ENCODE measurements around the gene DNAJC8. TPM values are rescaled to one million over a fixed set of nuclear protein-coding genes. Genes with fewer than 3 reads are reported as not detected.

The DNAJC8 gene
- total RNA-seq, 1 donor from 2014 or later: 120 TPM

DNA sequence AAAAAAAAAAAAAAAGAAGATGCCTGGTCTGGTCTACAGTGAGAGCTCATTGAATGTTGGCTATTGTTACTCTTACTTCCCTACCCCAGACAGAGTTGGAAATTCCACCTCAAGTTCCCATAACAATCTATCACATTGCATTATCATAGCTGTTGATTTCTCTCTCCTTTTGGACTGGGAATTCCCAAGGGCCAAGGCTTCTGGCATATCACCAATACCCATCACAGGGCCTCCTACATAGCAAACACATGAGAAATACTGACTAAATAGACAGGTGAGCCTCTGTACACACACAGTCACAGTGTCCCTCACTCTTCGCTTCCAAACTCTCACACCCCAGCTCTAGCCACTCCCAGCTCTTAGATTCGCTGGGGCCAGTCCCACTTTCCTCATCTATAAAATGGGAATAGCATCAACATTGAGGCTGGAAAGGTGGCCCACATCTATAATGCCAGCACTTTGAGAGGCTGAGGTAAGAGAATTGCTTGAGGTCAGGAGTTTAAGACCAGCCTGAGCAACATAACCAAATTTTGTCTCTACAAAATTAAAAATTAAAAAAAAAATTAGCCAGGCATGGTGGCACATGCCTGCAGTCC, 62.7 kb downstream of the DNAJC8 start:
- TF ChIP-seq CTCF (conservative IDR thresholded peaks at IDR 0.05; ENCODE audit: low read depth, low read length): no peak
- DNase-seq (ENCODE audit: low read depth): no peak
- no peak overlapping the region for H3K4me3 ChIP-seq (ENCODE audit: low read depth, low read length)

- H3K4me3 ChIP-seq (ENCODE audit: low read depth, low read length): no peak overlapping the region
- no peak for TF ChIP-seq CTCF (conservative IDR thresholded peaks at IDR 0.05; ENCODE audit: low read depth, low read length)
- no peak for DNase-seq (ENCODE audit: low read depth)
Measured at GRCh38 chr1:28163496-28164161, 69.2 kb downstream of the DNAJC8 start.

DNA sequence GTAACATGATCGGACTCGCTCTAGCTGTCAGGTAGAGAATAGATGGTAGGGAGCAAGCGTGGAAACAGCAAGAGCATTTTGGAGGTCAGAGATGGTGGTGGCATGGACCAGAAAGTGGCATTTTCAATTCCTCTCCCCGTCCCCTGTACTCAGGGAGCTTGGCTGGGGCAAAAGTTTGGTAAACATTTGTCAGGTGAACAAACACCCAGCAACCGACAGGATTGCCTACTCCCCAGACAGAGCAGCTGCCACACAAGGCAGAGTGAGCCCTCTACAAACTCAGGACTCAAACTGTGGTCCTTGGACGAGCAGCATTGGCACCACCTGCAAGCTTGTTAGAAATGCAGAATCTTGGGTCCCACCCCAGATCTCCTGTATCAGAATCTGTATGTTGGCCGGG, 70.7 kb downstream of the DNAJC8 start:
- no peak for TF ChIP-seq CTCF (conservative IDR thresholded peaks at IDR 0.05; ENCODE audit: low read depth, low read length)
- no peak for DNase-seq (ENCODE audit: low read depth)
- no peak overlapping the region for H3K4me3 ChIP-seq (ENCODE audit: low read depth, low read length)

DNA sequence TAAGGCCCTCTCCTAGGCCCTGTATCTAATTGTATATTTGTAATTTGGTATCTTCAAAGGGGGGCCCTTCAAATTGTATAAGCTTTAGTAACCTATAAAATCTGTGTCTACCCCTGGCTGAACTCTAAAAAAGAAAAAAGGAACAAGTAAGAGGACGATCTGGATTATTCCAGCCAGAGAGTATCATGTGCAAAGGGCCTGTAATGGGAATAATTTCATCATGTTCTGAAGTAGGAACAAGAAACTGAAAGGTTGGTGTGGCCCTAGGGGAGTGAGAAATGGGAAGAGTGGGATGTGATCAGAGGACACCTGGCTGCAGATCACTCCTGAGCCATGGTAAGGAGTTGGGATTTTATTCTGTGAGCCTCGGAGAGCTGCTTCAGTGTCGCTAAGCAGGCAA, 71.1 kb downstream of the DNAJC8 start:
- TF ChIP-seq CTCF (conservative IDR thresholded peaks at IDR 0.05; ENCODE audit: low read depth, low read length): no peak
- H3K4me3 ChIP-seq (ENCODE audit: low read depth, low read length): no peak overlapping the region
- no peak for DNase-seq (ENCODE audit: low read depth)

DNA sequence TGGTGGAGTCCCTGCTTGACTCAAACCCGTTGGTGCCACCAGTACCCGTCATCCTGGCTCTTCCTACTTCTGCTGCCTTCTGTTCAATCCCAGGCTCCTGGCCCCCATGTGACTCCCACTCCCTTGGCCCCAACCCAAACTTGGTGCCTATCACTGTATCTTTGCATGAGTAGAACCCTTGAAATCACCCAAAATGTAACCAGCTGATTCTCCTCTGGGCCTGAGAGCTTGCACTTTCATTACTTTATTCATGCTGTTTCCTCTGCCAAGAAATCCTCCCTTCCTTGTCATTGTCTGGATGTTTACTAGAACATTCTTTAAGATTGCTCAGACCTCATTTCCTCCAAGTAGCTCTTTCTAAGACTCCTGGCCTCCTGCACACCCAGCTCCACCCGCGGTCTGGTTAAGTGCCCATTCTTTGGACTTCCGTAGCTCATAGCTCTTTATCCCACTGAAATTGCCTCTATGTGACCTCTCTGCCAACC, 72.0 kb downstream of the DNAJC8 start:
- no peak for TF ChIP-seq CTCF (conservative IDR thresholded peaks at IDR 0.05; ENCODE audit: low read depth, low read length)
- H3K4me3 ChIP-seq (ENCODE audit: low read depth, low read length): no peak overlapping the region
- no peak for DNase-seq (ENCODE audit: low read depth)

- DNase-seq (ENCODE audit: low read depth): no peak
- TF ChIP-seq CTCF (conservative IDR thresholded peaks at IDR 0.05; ENCODE audit: low read depth, low read length): no peak
- no peak overlapping the region for H3K4me3 ChIP-seq (ENCODE audit: low read depth, low read length)
Measured at GRCh38 chr1:28159680-28160079, 73.1 kb downstream of the DNAJC8 start.

DNA sequence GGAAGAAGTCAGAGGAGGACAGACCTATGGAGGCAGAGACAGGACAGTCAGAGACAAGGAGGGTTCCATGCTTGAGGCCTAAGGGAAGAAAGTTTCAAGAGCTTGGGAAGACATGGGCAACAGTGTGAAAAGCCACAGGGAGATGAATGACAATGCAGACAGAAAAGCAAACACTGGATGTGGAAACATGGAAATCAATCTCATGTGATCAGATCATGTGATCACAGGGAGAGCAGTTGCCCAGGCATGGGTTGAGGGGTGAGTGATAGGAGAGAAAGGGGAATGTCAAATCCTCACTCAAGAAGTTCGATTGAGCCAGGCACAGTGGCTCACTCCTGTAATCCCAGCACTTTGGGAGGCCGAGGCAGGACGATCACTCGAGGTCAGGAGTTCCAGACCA, 73.6 kb downstream of the DNAJC8 start:
- no peak for DNase-seq (ENCODE audit: low read depth)
- no peak for TF ChIP-seq CTCF (conservative IDR thresholded peaks at IDR 0.05; ENCODE audit: low read depth, low read length)
- no peak overlapping the region for H3K4me3 ChIP-seq (ENCODE audit: low read depth, low read length)

Data from epithelial cell of proximal tubule (primary cell).